Uterus (tissue), 4 donors: ENCODE measurements around the gene NKAPL. TPM values are rescaled to one million over a fixed set of nuclear protein-coding genes. Genes with fewer than 3 reads are reported as not detected.

Experiments
- DNase-seq, 2 donors: peaks; one replicate each; pipeline ENCODE4 v3.0.0-alpha.2; 2019 to 2020
- H3K27ac ChIP-seq, 2 donors: fragments of 200-600 bp; sonication (generic); 1 replicate in 1 of 2; 2 replicates in 1 of 2; pipeline ENCODE4 v1.5.1; 2016 to 2018
- H3K27me3 ChIP-seq, 2 donors: fragments of 200-600 bp; sonication (generic); one replicate each; pipeline ENCODE4 v1.5.1; 2018 to 2019; ENCODE audit warnings: control low read depth in 1 of 2
- H3K36me3 ChIP-seq, 2 donors: fragments of 200-600 bp; sonication (generic); one replicate each; pipeline ENCODE4 v1.5.1; 2019; ENCODE audit warnings: control low read depth in 1 of 2
- H3K4me1 ChIP-seq, 2 donors: fragments of 200-600 bp; sonication (generic); one replicate each; pipeline ENCODE4 v1.5.1; 2018 to 2019; ENCODE audit warnings: control low read depth in 1 of 2
- H3K4me3 ChIP-seq, 2 donors: fragments of 200-600 bp; sonication (generic); 1 replicate in 1 of 2; 2 replicates in 1 of 2; pipeline ENCODE4 v1.5.1; 2018 to 2019; ENCODE audit warnings: mild to moderate bottlenecking in 1 of 2
- H3K9me3 ChIP-seq, 2 donors: fragments of 200-600 bp; sonication (generic); one replicate each; pipeline ENCODE4 v1.5.1; 2019; ENCODE audit warnings: control low read depth in 1 of 2
- CTCF ChIP-seq, 4 experiments: fragments of 200-600 bp in 2 of 4; fragments of 450-650 bp in 2 of 4; sonication (generic) in 2 of 4; IDR thresholded peaks; one replicate each; pipeline ENCODE4 v1.5.1; 2016 to 2019; ENCODE audit warnings: antibody characterized with exemption in 4 of 4, mild to moderate bottlenecking in 2 of 4, moderate library complexity in 1 of 4
- POLR2A ChIP-seq, 2 donors: fragments of 450-650 bp; IDR thresholded peaks; one replicate each; pipeline ENCODE4 v1.6.1; 2016; ENCODE audit warnings: antibody characterized with exemption in 2 of 2, mild to moderate bottlenecking in 1 of 2, moderate library complexity in 1 of 2
- intact Hi-C: fragments of 100-400 bp; cut with DNase I; formaldehyde crosslinking; loops from one replicate; pipeline ENCODE4 v1.15.1; 2023; ENCODE audit warnings: low total_unique reads
- total RNA-seq, 4 donors: library from RNA; depleted of rRNA in 3 of 4; stranded (reverse); fragments of >200 nt in 3 of 4; gene quantifications; one replicate each; pipeline versions ENCODE4 v1.1.0 to v1.2.4, GENCODE V29; 2014 to 2023
- donor health status: DM: yes; HTN: yes; CAD: no.

The NKAPL gene
- total RNA-seq, 4 donors from 2014 or later = 0.97 to 1.2 TPM; not detected in 2

- Histone ChIP-seq H3K27me3 (no peaks in the 10 kb centered on the region), H3K4me3 (peak overlapping the region; percentile 86 to 90), H3K9me3 (no peaks in the 10 kb centered on the region), H3K4me1 (no peaks in the 10 kb centered on the region), H3K36me3 (no peaks in the 10 kb centered on the region), H3K27ac (peak overlapping the region; percentile 85 to 89)
- no peak for TF ChIP-seq POLR2A (IDR thresholded peaks at IDR 0.05)
- no peak for TF ChIP-seq CTCF (IDR thresholded peaks at IDR 0.05)
- intact Hi-C loops = no loop called here
- DNase-seq = no peak
These were observed 8.6 kb downstream of the NKAPL start for GRCh38 chr6:28267695-28268059.

- Histone ChIP-seq H3K27me3 (no peaks in the 10 kb centered on the region), H3K9me3 (no peaks in the 10 kb centered on the region), H3K27ac (no peak overlapping the region), H3K4me3 (no peak overlapping the region), H3K4me1 (no peaks in the 10 kb centered on the region), H3K36me3 (peaks cover 0 to 3% of the 10 kb centered on the region in 2 donors)
- intact Hi-C loops = no loop called here
- no peak for DNase-seq
- TF ChIP-seq POLR2A (IDR thresholded peaks at IDR 0.05) (no peak), CTCF (IDR thresholded peaks at IDR 0.05) (no peak)
These were observed 10.4 kb downstream of the NKAPL start for GRCh38 chr6:28269492-28269891.

DNA sequence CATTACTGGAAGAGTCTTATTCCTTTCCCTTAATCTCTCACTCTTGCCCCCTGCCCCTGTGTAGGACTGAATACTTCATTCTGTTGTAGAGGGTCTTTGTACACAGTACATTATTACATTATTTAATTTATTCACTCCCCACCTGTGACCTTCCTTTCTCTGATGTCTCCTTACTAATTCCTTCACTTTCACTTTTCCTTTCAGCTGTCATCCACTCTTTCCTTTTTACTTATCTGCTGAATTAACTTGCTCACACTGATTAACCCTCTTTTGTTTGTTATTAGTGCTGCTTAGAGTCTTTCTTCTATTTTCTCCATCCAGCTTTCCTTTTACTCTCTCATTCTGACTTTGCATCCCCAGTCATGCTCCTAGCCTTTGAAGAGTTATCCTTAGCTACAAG, 15.8 kb downstream of the NKAPL start:
- Histone ChIP-seq H3K27me3 (no peaks in the 10 kb centered on the region), H3K4me3 (no peak overlapping the region), H3K27ac (no peak overlapping the region), H3K9me3 (no peaks in the 10 kb centered on the region), H3K36me3 (peaks cover 0 to 3% of the 10 kb centered on the region in 2 donors), H3K4me1 (no peaks in the 10 kb centered on the region)
- TF ChIP-seq CTCF (IDR thresholded peaks at IDR 0.05) = no peak
- TF ChIP-seq POLR2A (IDR thresholded peaks at IDR 0.05) = no peak
- intact Hi-C loops = loop anchor here (10.0 kb wide), 1 partner anchor 50 kb away; no protein-coding TSS in a partner anchor
- DNase-seq = no peak

DNA sequence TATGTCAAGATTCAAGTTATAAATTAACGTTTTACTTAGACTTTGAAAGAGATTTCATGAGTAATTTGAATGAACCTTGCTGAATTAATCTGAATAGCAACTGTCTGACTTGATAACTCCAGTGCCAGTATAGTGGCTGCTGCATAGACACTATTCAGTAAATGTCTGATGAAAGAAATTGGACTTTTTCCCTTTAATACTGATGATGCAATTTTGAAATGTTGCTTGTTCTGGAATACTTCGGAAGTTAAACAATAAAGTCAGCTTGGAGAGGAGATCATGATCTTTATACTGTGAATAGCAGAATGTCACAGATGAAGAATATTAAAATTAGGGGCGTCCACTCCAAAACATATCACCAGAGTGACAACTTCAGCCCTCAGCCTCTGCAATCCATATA, 18.6 kb downstream of the NKAPL start:
- H3K4me1 ChIP-seq = no peaks in the 10 kb centered on the region
- TF ChIP-seq CTCF (IDR thresholded peaks at IDR 0.05) (no peak), POLR2A (IDR thresholded peaks at IDR 0.05) (no peak)
- no peaks in the 10 kb centered on the region for H3K27me3 ChIP-seq
- intact Hi-C loops = loop anchor here (10.0 kb wide), 1 partner anchor 47 kb away; no protein-coding TSS in a partner anchor
- H3K27ac ChIP-seq = no peak overlapping the region
- no peaks in the 10 kb centered on the region for H3K9me3 ChIP-seq
- DNase-seq = no peak
- H3K36me3 ChIP-seq = peaks cover 0 to 3% of the 10 kb centered on the region in 2 donors
- H3K4me3 ChIP-seq = no peak overlapping the region

GRCh38 chr6:28280595-28281287, 21.6 kb downstream of the NKAPL start:
- TF ChIP-seq CTCF (IDR thresholded peaks at IDR 0.05) (no peak), POLR2A (IDR thresholded peaks at IDR 0.05) (no peak)
- no peaks in the 10 kb centered on the region for H3K27me3 ChIP-seq
- no peak for DNase-seq
- H3K27ac ChIP-seq = peak overlapping the region in 1 of 2 donors; percentile 36
- H3K9me3 ChIP-seq = no peaks in the 10 kb centered on the region
- no peaks in the 10 kb centered on the region for H3K4me1 ChIP-seq
- no peaks in the 10 kb centered on the region for H3K36me3 ChIP-seq
- intact Hi-C loops = no loop called here
- peak overlapping the region; percentile 54 to 60 for H3K4me3 ChIP-seq
